Measurements from ENCODE around the gene ZBTB9. TPM values are rescaled to one million over a fixed set of nuclear protein-coding genes. Genes with fewer than 3 reads are reported as not detected.

Gene ZBTB9
- total RNA-seq, 4 donors from 2014 or later: 2.2 to 4.0 (median 3.2) TPM

- Histone ChIP-seq H3K27ac (no peak overlapping the region), H3K4me3 (no peak overlapping the region), H3K36me3 (peaks cover 0 to 1% of the 10 kb centered on the region in 2 donors), H3K27me3 (no peaks in the 10 kb centered on the region), H3K9me3 (no peaks in the 10 kb centered on the region), H3K4me1 (peaks cover 0 to 16% (median 4%) of the 10 kb centered on the region in 3 donors)
- no peak for TF ChIP-seq POLR2AphosphoS5 (IDR thresholded peaks at IDR 0.05)
- TF ChIP-seq CTCF (IDR thresholded peaks at IDR 0.05): no peak
- no peak for TF ChIP-seq POLR2A (IDR thresholded peaks at IDR 0.05)
- TF ChIP-seq EP300 (IDR thresholded peaks at IDR 0.05): no peak
- 76 to 78% methylated on average over 4 to 5 of the region's 5 CpGs for WGBS, 2 donors (ENCODE audit: low coverage in 1 of 2)
- ATAC-seq: no peak
These were observed 47.2 kb upstream of the ZBTB9 start for GRCh38 chr6:33407132-33407718.

GRCh38 chr6:33410050-33410710, 44.2 kb upstream of the ZBTB9 start:
- H3K4me3 ChIP-seq: peak overlapping the region; percentile 75 to 100
- peak; percentile 97 for ATAC-seq
- H3K36me3 ChIP-seq: peaks cover 0 to 31% of the 10 kb centered on the region in 2 donors
- peaks cover 0 to 46% (median 10%) of the 10 kb centered on the region in 3 donors for H3K4me1 ChIP-seq
- TF ChIP-seq POLR2AphosphoS5 (IDR thresholded peaks at IDR 0.05): peak; percentile 53
- no peak for TF ChIP-seq EP300 (IDR thresholded peaks at IDR 0.05)
- TF ChIP-seq POLR2A (IDR thresholded peaks at IDR 0.05): peak in 1 of 2 donors; percentile 48
- H3K27ac ChIP-seq: peak overlapping the region; percentile 94 to 100 (median 98)
- no peaks in the 10 kb centered on the region for H3K9me3 ChIP-seq
- no peaks in the 10 kb centered on the region for H3K27me3 ChIP-seq
- WGBS, 2 donors (ENCODE audit: low coverage in 1 of 2): 0 to 6% methylated on average over 1 to 2 of the region's 65 CpGs

- Histone ChIP-seq H3K9me3 (no peaks in the 10 kb centered on the region), H3K36me3 (peaks cover 0 to 39% of the 10 kb centered on the region in 2 donors), H3K27me3 (no peaks in the 10 kb centered on the region), H3K27ac (peak within 1 kb of the TSS; percentile 94 to 100 (median 98)), H3K4me1 (peaks cover 0 to 54% (median 10%) of the 10 kb centered on the region in 3 donors), H3K4me3 (peak within 1 kb of the TSS; percentile 75 to 100)
- ATAC-seq: peak; percentile 67
- 0% methylated on average over 1 of the region's 67 CpGs; no CpG with 5 or more reads in 1 of the 2 donors for WGBS, 2 donors (ENCODE audit: low coverage in 1 of 2)
- TF ChIP-seq CTCF (IDR thresholded peaks at IDR 0.05) (peak in 2 of 4 experiments; percentile 9 to 27), POLR2AphosphoS5 (IDR thresholded peaks at IDR 0.05) (peak; percentile 69), POLR2A (IDR thresholded peaks at IDR 0.05) (peak; percentile 56 to 69), EP300 (IDR thresholded peaks at IDR 0.05) (no peak)
These were observed 43.4 kb upstream of the ZBTB9 start, which contains the start of gene PHF1 for GRCh38 chr6:33410711-33411631. PHF1 (plus strand) TSS chr6:33411014; CDS start chr6:33412264, 1,250 bp downstream.

- peaks cover 0 to 60% (median 13%) of the 10 kb centered on the region in 3 donors for H3K4me1 ChIP-seq
- H3K4me3 ChIP-seq: peak overlapping the region; percentile 75 to 100
- TF ChIP-seq POLR2A (IDR thresholded peaks at IDR 0.05) (no peak), EP300 (IDR thresholded peaks at IDR 0.05) (no peak), POLR2AphosphoS5 (IDR thresholded peaks at IDR 0.05) (no peak), CTCF (IDR thresholded peaks at IDR 0.05) (no peak)
- no peak for ATAC-seq
- no peaks in the 10 kb centered on the region for H3K27me3 ChIP-seq
- H3K9me3 ChIP-seq: no peaks in the 10 kb centered on the region
- peak overlapping the region; percentile 94 to 100 (median 98) for H3K27ac ChIP-seq
- WGBS, 2 donors (ENCODE audit: low coverage in 1 of 2): 24 to 47% methylated on average over 4 to 6 of the region's 6 CpGs
- H3K36me3 ChIP-seq: peaks cover 0 to 40% of the 10 kb centered on the region in 2 donors
These were observed 42.8 kb upstream of the ZBTB9 start for GRCh38 chr6:33411632-33412005.

Data from gastroesophageal sphincter (tissue), 4 donors.